Measurements from ENCODE around the gene DCUN1D3.

GRCh38 chr16:20875355-20875650, 24.9 kb downstream of the DCUN1D3 start:
- TF ChIP-seq POLR2AphosphoS5 (IDR thresholded peaks at IDR 0.05; ENCODE audit: low read depth, low read length), result no peak
- no peak for TF ChIP-seq TAF1 (IDR thresholded peaks at IDR 0.05; ENCODE audit: borderline replicate concordance, low read depth, low read length)
- TF ChIP-seq POLR2A (IDR thresholded peaks at IDR 0.05; ENCODE audit: low read depth, low read length), result no peak

Measured in GM12892 (cell line).